K562 (cell line): ENCODE measurements around the gene BAK1. TPM values are rescaled to one million over a fixed set of nuclear protein-coding genes. Genes with fewer than 3 reads are reported as not detected.

ENCODE experiments used
- ATAC-seq: fragments of 200-7000 bp; cut with Tn5 transposase; 3 replicates; pipeline ENCODE4 v1.9.1; 2020; ENCODE audit warnings: moderate library complexity
- BruUV-seq: library from RNA; stranded (reverse); fragments of 400-500 nt; replicated peaks from 2 replicates; lab custom pipeline; 2021; lab: Mats Ljungman, UMichigan
- CTCF ChIA-PET: fragments of 300-600 bp; formaldehyde crosslinking; extraction: SDS; loops from one replicate; lab custom pipeline; 2021; ENCODE audit warnings: low intra/inter-chr PET ratio; lab: Yijun Ruan, JAX
- POLR2A ChIA-PET: fragments of 300-600, 350-650 bp; sonication (Branson Sonifier 250); formaldehyde crosslinking; extraction: SDS; loops from one replicate; lab custom pipeline; 2021; ENCODE audit warnings: antibody characterized with exemption, inconsistent platforms; lab: Yijun Ruan, JAX
- DNase-seq, 4 experiments: peaks; one replicate each; pipeline versions ENCODE4 v3.0.0 to v3.0.0-alpha.2; 2011 to 2018; ENCODE audit warnings: low spot score in 3 of 4, mixed read lengths in 3 of 4; ENCODE audit errors: extremely low read depth in 1 of 4
- FAIRE-seq: peaks from 2 replicates; lab custom pipeline; 2011; peaks lifted over from hg19 to GRCh38; lab: Jason Lieb, UNC
- H2AFZ ChIP-seq: 2 replicates; pipeline ENCODE4 v1.6.0; 2011; ENCODE audit warnings: low read depth, low read length, control low read depth, inconsistent platforms
- H3K27ac ChIP-seq: fragments of 200-600 bp; 3 replicates; pipeline ENCODE4 v1.8.0; 2011; ENCODE audit warnings: low read depth, mild to moderate bottlenecking, control low read depth, inconsistent platforms, low read length, moderate library complexity, mixed read lengths; ENCODE audit errors: extremely low read depth
- H3K27me3 ChIP-seq, 2 experiments: fragments of 300-600 bp in 1 of 2; 2 replicates in 1 of 2; 3 replicates in 1 of 2; pipeline versions ENCODE4 v1.6.0 to v1.8.0; 2011; ENCODE audit warnings: inconsistent platforms in 2 of 2, low read length in 2 of 2, mild to moderate bottlenecking in 1 of 2, mixed read lengths in 1 of 2, moderate library complexity in 1 of 2; ENCODE audit not compliant: control insufficient read depth in 2 of 2, insufficient read depth in 2 of 2
- H3K36me3 ChIP-seq: fragments of 300-600 bp; 3 replicates; pipeline ENCODE4 v1.8.0; 2011; ENCODE audit warnings: mild to moderate bottlenecking, low read length, inconsistent platforms; ENCODE audit not compliant: control insufficient read depth, insufficient read depth
- H3K4me1 ChIP-seq, 2 experiments: fragments of 200-600 bp in 1 of 2; replicated peaks in 1 of 2; 2 replicates in 1 of 2; 3 replicates in 1 of 2; pipeline versions ENCODE4 v1.5.1 to v1.8.0; 2011; ENCODE audit warnings: inconsistent platforms in 2 of 2, low read length in 2 of 2, mild to moderate bottlenecking in 1 of 2, mixed read lengths in 1 of 2, moderate library complexity in 1 of 2; ENCODE audit not compliant: control insufficient read depth in 2 of 2, insufficient read depth in 2 of 2
- H3K4me2 ChIP-seq: 2 replicates; pipeline ENCODE4 v1.6.1; 2011; ENCODE audit warnings: low read length, control low read depth, inconsistent platforms, mixed read lengths; ENCODE audit not compliant: insufficient read depth
- H3K4me3 ChIP-seq: fragments of 200-600 bp; sonication (generic), shearing (Covaris generic); 2 replicates; pipeline ENCODE4 v1.5.1; 2016; ENCODE audit warnings: control low read depth, inconsistent platforms
- H3K79me2 ChIP-seq: fragments of 200-600 bp; 3 replicates; pipeline ENCODE4 v1.8.0; 2011; ENCODE audit warnings: low read length, inconsistent platforms; ENCODE audit not compliant: control insufficient read depth, insufficient read depth
- H3K9ac ChIP-seq, 2 experiments: 2 replicates each; pipeline versions ENCODE4 v1.6.0 to v1.6.1; 2011; ENCODE audit warnings: low read depth in 2 of 2, low read length in 2 of 2, control low read depth in 1 of 2, inconsistent platforms in 1 of 2, mild to moderate bottlenecking in 1 of 2, mixed read lengths in 1 of 2; ENCODE audit not compliant: insufficient read depth in 1 of 2
- H3K9me1 ChIP-seq: one replicate; pipeline ENCODE4 v1.6.0; 2011; ENCODE audit warnings: inconsistent platforms, mild to moderate bottlenecking, low read length, moderate library complexity; ENCODE audit not compliant: control insufficient read depth, insufficient read depth
- H3K9me3 ChIP-seq: replicated peaks from 2 replicates; pipeline ENCODE4 v1.5.1; 2011; ENCODE audit warnings: low read depth, low read length, inconsistent platforms; ENCODE audit not compliant: control insufficient read depth, insufficient read depth
- H4K20me1 ChIP-seq: replicated peaks from 2 replicates; pipeline ENCODE4 v1.6.1; 2011; ENCODE audit warnings: low read length, inconsistent platforms, mixed read lengths; ENCODE audit not compliant: control insufficient read depth, insufficient read depth
- WGBS: fragments of 100-300 bp; shearing (Covaris generic); methylation state at CpG from one replicate; pipeline ENCODE4 v1.1.6; 2016; ENCODE audit warnings: low coverage, mixed read lengths; ENCODE audit not compliant: insufficient coverage; ENCODE audit errors: missing lambda C conversion rate; 5-methylcytosine and 5-hydroxymethylcytosine counted together
- in situ Hi-C: fragments of 300-500 bp; cut with MboI; formaldehyde crosslinking; loops from 4 replicates; pipeline ENCODE4 v1.15.0; 2018; ENCODE audit warnings: inconsistent platforms, mixed read lengths
- intact Hi-C: fragments of 100-400 bp; cut with micrococcal nuclease; formaldehyde crosslinking; loops from 2 replicates; pipeline ENCODE4 v1.14.2; 2022
- polyA plus RNA-seq, 8 experiments: library from polyadenylated mRNA; depleted of rRNA in 4 of 8; stranded (reverse) in 5 of 8; unstranded in 3 of 8; fragments of >200 nt; fragmentation: Nextera tagmentation in 2 of 8; fragmentation: Illumina TruSeq in 1 of 8; extraction: Ambion mirVana in 2 of 8; extraction: Trizol in 1 of 8; gene quantifications; 2 replicates each; pipeline versions ENCODE4 v1.2.1 to v1.2.3, GENCODE V29; 2011 to 2014; ENCODE audit warnings: inconsistent platforms in 1 of 8, missing spikeins in 1 of 8
- total RNA-seq, 7 experiments: library from RNA; depleted of rRNA in 6 of 7; stranded (reverse); fragments of >200 nt in 6 of 7; fragmentation: Illumina TruSeq in 2 of 7; extraction: Trizol in 2 of 7; gene quantifications; 2 replicates each; pipeline versions ENCODE4 v1.2.1 to v1.2.3, GENCODE V29; 2011 to 2021; ENCODE audit warnings: low replicate concordance in 1 of 7
- TF ChIP-seq, protein P1 (sequence below): fragments of 450-650 bp; IDR thresholded peaks from 2 replicates; pipeline ENCODE4 v1.6.1; 2014; ENCODE audit warnings: low read depth, mild to moderate bottlenecking, moderate library complexity, borderline replicate concordance
- TF ChIP-seq, protein P2 (sequence below): sonication (generic); formaldehyde crosslinking; IDR thresholded peaks from 2 replicates; pipeline ENCODE4 v1.8.1; 2023; ENCODE audit warnings: mild to moderate bottlenecking, missing genetic modification reagents

BAK1 gene
- total and polyA plus RNA-seq, 9 of the 15 experiments (the other 6 are each of a cell fraction or from before 2014, with no cell fraction given) = 5.4 to 30.7 (median 18.9) TPM

DNA sequence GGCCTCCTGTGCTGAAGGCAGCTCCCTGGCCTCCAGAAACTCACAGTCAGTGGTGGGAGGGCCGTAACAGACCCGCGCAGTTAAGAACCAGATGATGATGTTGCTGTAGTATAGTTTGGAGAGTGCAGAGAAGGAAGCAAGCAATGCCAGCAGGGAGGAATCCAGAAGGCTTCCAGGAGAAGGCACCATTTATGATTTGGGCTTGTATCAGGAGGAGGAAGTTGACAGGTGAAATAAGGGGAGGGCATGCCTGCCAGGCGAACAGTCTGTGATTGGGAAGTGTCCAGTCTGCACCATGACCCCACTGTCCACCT, 13.3 kb upstream of the BAK1 start:
- DNase-seq = no peak
- Histone ChIP-seq H3K4me3 (no peak overlapping the region), H3K27ac (no peak overlapping the region), H3K9me3 (no peaks in the 10 kb centered on the region), H3K36me3 (no peaks in the 10 kb centered on the region), H3K79me2 (no peaks in the 10 kb centered on the region), H3K4me1 (peaks cover 15 to 32% of the 10 kb centered on the region in 2 experiments), H3K9me1 (peaks cover 2% of the 10 kb centered on the region), H4K20me1 (no peaks in the 10 kb centered on the region), H3K4me2 (no peak overlapping the region), H2AFZ (no peak overlapping the region), H3K27me3 (peaks cover 0 to 5% of the 10 kb centered on the region in 2 experiments; a peak in 2 of 5 replicates), H3K9ac (no peak overlapping the region)
- TF ChIP-seq, protein P1, sequence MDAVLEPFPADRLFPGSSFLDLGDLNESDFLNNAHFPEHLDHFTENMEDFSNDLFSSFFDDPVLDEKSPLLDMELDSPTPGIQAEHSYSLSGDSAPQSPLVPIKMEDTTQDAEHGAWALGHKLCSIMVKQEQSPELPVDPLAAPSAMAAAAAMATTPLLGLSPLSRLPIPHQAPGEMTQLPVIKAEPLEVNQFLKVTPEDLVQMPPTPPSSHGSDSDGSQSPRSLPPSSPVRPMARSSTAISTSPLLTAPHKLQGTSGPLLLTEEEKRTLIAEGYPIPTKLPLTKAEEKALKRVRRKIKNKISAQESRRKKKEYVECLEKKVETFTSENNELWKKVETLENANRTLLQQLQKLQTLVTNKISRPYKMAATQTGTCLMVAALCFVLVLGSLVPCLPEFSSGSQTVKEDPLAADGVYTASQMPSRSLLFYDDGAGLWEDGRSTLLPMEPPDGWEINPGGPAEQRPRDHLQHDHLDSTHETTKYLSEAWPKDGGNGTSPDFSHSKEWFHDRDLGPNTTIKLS = no peak
- TF ChIP-seq, protein P2, sequence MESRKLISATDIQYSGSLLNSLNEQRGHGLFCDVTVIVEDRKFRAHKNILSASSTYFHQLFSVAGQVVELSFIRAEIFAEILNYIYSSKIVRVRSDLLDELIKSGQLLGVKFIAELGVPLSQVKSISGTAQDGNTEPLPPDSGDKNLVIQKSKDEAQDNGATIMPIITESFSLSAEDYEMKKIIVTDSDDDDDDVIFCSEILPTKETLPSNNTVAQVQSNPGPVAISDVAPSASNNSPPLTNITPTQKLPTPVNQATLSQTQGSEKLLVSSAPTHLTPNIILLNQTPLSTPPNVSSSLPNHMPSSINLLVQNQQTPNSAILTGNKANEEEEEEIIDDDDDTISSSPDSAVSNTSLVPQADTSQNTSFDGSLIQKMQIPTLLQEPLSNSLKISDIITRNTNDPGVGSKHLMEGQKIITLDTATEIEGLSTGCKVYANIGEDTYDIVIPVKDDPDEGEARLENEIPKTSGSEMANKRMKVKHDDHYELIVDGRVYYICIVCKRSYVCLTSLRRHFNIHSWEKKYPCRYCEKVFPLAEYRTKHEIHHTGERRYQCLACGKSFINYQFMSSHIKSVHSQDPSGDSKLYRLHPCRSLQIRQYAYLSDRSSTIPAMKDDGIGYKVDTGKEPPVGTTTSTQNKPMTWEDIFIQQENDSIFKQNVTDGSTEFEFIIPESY (CRISPR knock-in tag) = peak; percentile 75; the same call in 1 of the 2 replicates
- in situ Hi-C loops (no loop called here), intact Hi-C loops (no loop called here)
- ChIA-PET CTCF (no interaction called here), POLR2A (no interaction called here)
- WGBS = 55% methylated on average over 4 of the region's 4 CpGs
- no peak for FAIRE-seq
- no TSS peak for BruUV-seq
- no peak for ATAC-seq
